Hepatocyte (in vitro differentiated cells): Measurements from ENCODE around the gene PITX2. TPM values are rescaled to one million over a fixed set of nuclear protein-coding genes. Genes with fewer than 3 reads are reported as not detected.

Source experiments
- DNase-seq: peaks from one replicate; pipeline ENCODE4 v3.0.0-alpha.2; 2016; ENCODE audit warnings: low spot score
- H2AFZ ChIP-seq: fragments of 200-600 bp; sonication (generic); 2 replicates; pipeline ENCODE4 v1.6.0; 2016; ENCODE audit warnings: antibody characterized with exemption, mild to moderate bottlenecking
- H3K27ac ChIP-seq: fragments of 200-600 bp; sonication (generic); 2 replicates; pipeline ENCODE4 v1.5.1; 2016; ENCODE audit warnings: mild to moderate bottlenecking
- H3K27me3 ChIP-seq: fragments of 200-600 bp; sonication (generic); 2 replicates; pipeline ENCODE4 v1.6.1; 2016
- H3K36me3 ChIP-seq: fragments of 200-600 bp; sonication (generic); replicated peaks from 2 replicates; pipeline ENCODE4 v1.5.1; 2016; ENCODE audit warnings: low read depth; ENCODE audit not compliant: insufficient read depth
- H3K4me1 ChIP-seq: fragments of 200-600 bp; sonication (generic); 2 replicates; pipeline ENCODE4 v1.5.1; 2016; ENCODE audit warnings: mild to moderate bottlenecking, moderate library complexity; ENCODE audit not compliant: insufficient read depth
- H3K4me2 ChIP-seq: fragments of 200-600 bp; sonication (generic); 2 replicates; pipeline ENCODE4 v1.6.0; 2016
- H3K4me3 ChIP-seq: fragments of 200-600 bp; sonication (generic); 2 replicates; pipeline ENCODE4 v1.5.1; 2016; ENCODE audit warnings: mild to moderate bottlenecking
- H3K79me2 ChIP-seq: fragments of 200-600 bp; sonication (generic); 2 replicates; pipeline ENCODE4 v1.6.0; 2017; ENCODE audit warnings: mild to moderate bottlenecking
- H3K9me2 ChIP-seq: fragments of 200-600 bp; sonication (generic); replicated peaks from 2 replicates; pipeline ENCODE4 v1.6.0; 2017; ENCODE audit warnings: mild to moderate bottlenecking; ENCODE audit not compliant: insufficient read depth
- H3K9me3 ChIP-seq: fragments of 200-600 bp; sonication (generic); 2 replicates; pipeline ENCODE4 v1.5.1; 2016; ENCODE audit warnings: low read depth, mild to moderate bottlenecking
- H4K20me1 ChIP-seq: fragments of 200-600 bp; sonication (generic); 2 replicates; pipeline ENCODE4 v1.6.0; 2016; ENCODE audit warnings: mild to moderate bottlenecking; ENCODE audit not compliant: insufficient read depth, poor library complexity, severe bottlenecking
- CTCF ChIP-seq: fragments of 200-600 bp; sonication (generic); IDR thresholded peaks from 2 replicates; pipeline ENCODE4 v1.5.1; 2016; ENCODE audit warnings: antibody characterized with exemption, mild to moderate bottlenecking; ENCODE audit not compliant: poor library complexity
- EZH2 ChIP-seq: fragments of 200-600 bp; sonication (generic); IDR thresholded peaks from 2 replicates; pipeline ENCODE4 v1.6.1; 2016; ENCODE audit warnings: antibody characterized with exemption, mild to moderate bottlenecking, borderline replicate concordance
- EZH2phosphoT487 ChIP-seq: fragments of 200-600 bp; sonication (generic); IDR thresholded peaks from one replicate; pipeline ENCODE4 v1.6.1; 2018; ENCODE audit warnings: antibody characterized with exemption, mild to moderate bottlenecking, low read depth, moderate library complexity; ENCODE audit not compliant: unreplicated experiment, severe bottlenecking
- WGBS: methylation state at CpG from one replicate; pipeline ENCODE4 v1.1.6; 2016; ENCODE audit warnings: low lambda C conversion rate; ENCODE audit errors: missing lambda C conversion rate; 5-methylcytosine and 5-hydroxymethylcytosine counted together
- polyA plus RNA-seq: library from polyadenylated mRNA; unstranded; fragments of >200 nt; fragmentation: Nextera tagmentation; extraction: Ambion mirVana; gene quantifications from 2 replicates; pipeline ENCODE4 v1.2.1, GENCODE V29; 2016
- total RNA-seq: library from RNA; depleted of rRNA; stranded (reverse); fragments of >200 nt; gene quantifications from 2 replicates; pipeline ENCODE4 v1.2.3, GENCODE V29; 2014

The PITX2 gene
- total and polyA plus RNA-seq, 2 experiments from 2014 or later, result 80.5 to 147 TPM

GRCh38 chr4:110617646-110618580, 5.0 kb downstream of the PITX2 start:
- H3K9me2 ChIP-seq, result no peaks in the 10 kb centered on the region
- peak; percentile 64 for TF ChIP-seq EZH2phosphoT487
- no peak for TF ChIP-seq EZH2
- TF ChIP-seq CTCF, result no peak
- H3K4me1 ChIP-seq, result peaks cover 13% of the 10 kb centered on the region
- H3K4me3 ChIP-seq, result peak overlapping the region; percentile 1
- H3K27ac ChIP-seq, result peak overlapping the region; percentile 89
- no peak overlapping the region for H2AFZ ChIP-seq
- H3K27me3 ChIP-seq, result peaks cover 17% of the 10 kb centered on the region
- WGBS, result 15% methylated on average over 38 of the region's 38 CpGs
- H3K79me2 ChIP-seq, result peaks cover 80% of the 10 kb centered on the region
- peaks cover 13% of the 10 kb centered on the region for H4K20me1 ChIP-seq
- no peaks in the 10 kb centered on the region for H3K9me3 ChIP-seq
- peak overlapping the region; percentile 91 for H3K4me2 ChIP-seq
- H3K36me3 ChIP-seq, result no peaks in the 10 kb centered on the region
- peak; percentile 74 for DNase-seq

GRCh38 chr4:110617075-110617640, 5.7 kb downstream of the PITX2 start:
- Histone ChIP-seq H3K9me3 (no peaks in the 10 kb centered on the region), H3K4me3 (peak overlapping the region; percentile 1), H3K4me2 (peak overlapping the region; percentile 91), H3K36me3 (no peaks in the 10 kb centered on the region), H3K27me3 (peaks cover 17% of the 10 kb centered on the region), H3K27ac (peak overlapping the region; percentile 89), H3K79me2 (peaks cover 80% of the 10 kb centered on the region), H3K9me2 (no peaks in the 10 kb centered on the region), H2AFZ (no peak overlapping the region), H3K4me1 (peaks cover 13% of the 10 kb centered on the region), H4K20me1 (peaks cover 12% of the 10 kb centered on the region)
- DNase-seq, result no peak
- TF ChIP-seq EZH2phosphoT487 (peak; percentile 82), CTCF (no peak)
- WGBS, result 36% methylated on average over 2 of the region's 2 CpGs

- WGBS, result 20% methylated on average over 17 of the region's 17 CpGs
- peaks cover 13% of the 10 kb centered on the region for H3K4me1 ChIP-seq
- DNase-seq, result no peak
- peak overlapping the region; percentile 91 for H3K4me2 ChIP-seq
- TF ChIP-seq EZH2phosphoT487, result peak; percentile 59
- no peak for TF ChIP-seq EZH2
- TF ChIP-seq CTCF, result no peak
- no peaks in the 10 kb centered on the region for H3K36me3 ChIP-seq
- H3K9me2 ChIP-seq, result no peaks in the 10 kb centered on the region
- H3K27me3 ChIP-seq, result peaks cover 13% of the 10 kb centered on the region
- H3K27ac ChIP-seq, result peak overlapping the region; percentile 89
- H4K20me1 ChIP-seq, result peaks cover 5% of the 10 kb centered on the region
- peak overlapping the region; percentile 10 for H3K4me3 ChIP-seq
- peaks cover 74% of the 10 kb centered on the region for H3K79me2 ChIP-seq
- no peaks in the 10 kb centered on the region for H3K9me3 ChIP-seq
- H2AFZ ChIP-seq, result peak overlapping the region; percentile 75
These were observed 6.4 kb downstream of the PITX2 start for GRCh38 chr4:110616238-110617074.
